ENCODE results near the gene IL15. TPM values are rescaled to one million over a fixed set of nuclear protein-coding genes. Genes with fewer than 3 reads are reported as not detected.
A peak's percentile ranks its signal among the peaks of the same experiment; 100 is the strongest.

Gene IL15
- total and polyA plus RNA-seq, 8 donors, result 1.2 to 15.6 (median 3.4) TPM

DNA sequence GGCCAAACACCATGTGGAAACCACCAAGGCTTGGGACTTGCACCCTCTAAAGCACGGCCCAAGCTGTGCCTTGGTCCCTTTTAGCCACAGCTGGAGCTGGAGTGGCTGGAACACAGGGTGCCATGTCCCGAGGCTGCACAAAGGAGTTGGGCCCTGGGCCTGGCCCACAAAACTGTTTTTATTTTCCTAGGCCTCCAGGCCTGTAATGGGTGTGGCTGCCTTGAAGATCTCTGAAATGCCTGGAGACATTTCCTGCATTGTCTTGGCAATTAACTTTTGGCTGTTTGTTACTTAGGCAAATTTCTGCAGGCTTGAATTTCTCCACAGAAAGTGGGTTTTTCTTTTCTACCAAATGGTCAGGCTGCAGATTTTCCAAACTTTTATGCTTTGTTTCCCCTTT is 55.7 kb downstream of the IL15 start:
- Histone ChIP-seq H3K36me3 (peaks cover 0 to 10% (median 0%) of the 10 kb centered on the region in 4 donors), H3K27ac (no peak overlapping the region), H3K27me3 (no peaks in the 10 kb centered on the region), H3K4me1 (peaks cover 0 to 2% (median 0%) of the 10 kb centered on the region in 4 donors), H3K9me3 (no peaks in the 10 kb centered on the region), H3K4me3 (no peak overlapping the region)
- intact Hi-C loops (cut with DNase I; ENCODE audit: low total_unique reads), result no loop called here
- WGBS, 5 donors, result 62 to 75% (median 67%) methylated on average over 2 of the region's 2 CpGs
- DNase-seq, result no peak
- TF ChIP-seq, protein P1, sequence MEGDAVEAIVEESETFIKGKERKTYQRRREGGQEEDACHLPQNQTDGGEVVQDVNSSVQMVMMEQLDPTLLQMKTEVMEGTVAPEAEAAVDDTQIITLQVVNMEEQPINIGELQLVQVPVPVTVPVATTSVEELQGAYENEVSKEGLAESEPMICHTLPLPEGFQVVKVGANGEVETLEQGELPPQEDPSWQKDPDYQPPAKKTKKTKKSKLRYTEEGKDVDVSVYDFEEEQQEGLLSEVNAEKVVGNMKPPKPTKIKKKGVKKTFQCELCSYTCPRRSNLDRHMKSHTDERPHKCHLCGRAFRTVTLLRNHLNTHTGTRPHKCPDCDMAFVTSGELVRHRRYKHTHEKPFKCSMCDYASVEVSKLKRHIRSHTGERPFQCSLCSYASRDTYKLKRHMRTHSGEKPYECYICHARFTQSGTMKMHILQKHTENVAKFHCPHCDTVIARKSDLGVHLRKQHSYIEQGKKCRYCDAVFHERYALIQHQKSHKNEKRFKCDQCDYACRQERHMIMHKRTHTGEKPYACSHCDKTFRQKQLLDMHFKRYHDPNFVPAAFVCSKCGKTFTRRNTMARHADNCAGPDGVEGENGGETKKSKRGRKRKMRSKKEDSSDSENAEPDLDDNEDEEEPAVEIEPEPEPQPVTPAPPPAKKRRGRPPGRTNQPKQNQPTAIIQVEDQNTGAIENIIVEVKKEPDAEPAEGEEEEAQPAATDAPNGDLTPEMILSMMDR (IDR thresholded peaks at IDR 0.05), result no peak
- no peak for TF ChIP-seq EP300 (IDR thresholded peaks at IDR 0.05)
- no peak for TF ChIP-seq POLR2A (IDR thresholded peaks at IDR 0.05)
- no peak for TF ChIP-seq POLR2AphosphoS5 (IDR thresholded peaks at IDR 0.05)

DNA sequence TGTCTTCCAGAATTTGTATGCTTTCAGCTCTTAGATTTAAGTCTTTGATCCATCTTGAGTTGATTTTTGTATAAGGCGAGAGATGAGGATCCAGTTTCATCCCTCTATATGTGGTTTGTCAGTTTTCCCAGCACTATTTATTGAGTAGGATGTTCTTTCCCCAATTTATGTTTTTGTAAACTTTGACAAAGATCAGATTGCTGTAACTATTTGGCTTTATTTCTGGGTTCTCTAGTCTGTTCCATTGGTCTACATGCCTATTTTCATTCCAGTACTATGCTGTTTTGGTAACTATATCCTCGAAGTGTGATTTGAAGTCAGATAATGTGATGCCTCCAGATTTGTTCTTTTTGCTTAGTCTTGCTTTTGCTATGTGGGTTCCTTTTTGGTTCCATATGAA is 60.7 kb downstream of the IL15 start:
- H3K4me3 ChIP-seq, result no peak overlapping the region
- TF ChIP-seq EP300 (IDR thresholded peaks at IDR 0.05), result no peak
- TF ChIP-seq, protein P1 (IDR thresholded peaks at IDR 0.05), result no peak
- no peak for TF ChIP-seq POLR2AphosphoS5 (IDR thresholded peaks at IDR 0.05)
- no peak for TF ChIP-seq POLR2A (IDR thresholded peaks at IDR 0.05)
- no peak for DNase-seq
- H3K36me3 ChIP-seq, result no peaks in the 10 kb centered on the region
- no peak overlapping the region for H3K27ac ChIP-seq
- no peaks in the 10 kb centered on the region for H3K9me3 ChIP-seq
- no peaks in the 10 kb centered on the region for H3K27me3 ChIP-seq
- H3K4me1 ChIP-seq, result no peaks in the 10 kb centered on the region
- intact Hi-C loops (cut with DNase I; ENCODE audit: low total_unique reads), result no loop called here
- 92 to 96% (median 94%) methylated on average over 2 of the region's 2 CpGs for WGBS, 5 donors

DNA sequence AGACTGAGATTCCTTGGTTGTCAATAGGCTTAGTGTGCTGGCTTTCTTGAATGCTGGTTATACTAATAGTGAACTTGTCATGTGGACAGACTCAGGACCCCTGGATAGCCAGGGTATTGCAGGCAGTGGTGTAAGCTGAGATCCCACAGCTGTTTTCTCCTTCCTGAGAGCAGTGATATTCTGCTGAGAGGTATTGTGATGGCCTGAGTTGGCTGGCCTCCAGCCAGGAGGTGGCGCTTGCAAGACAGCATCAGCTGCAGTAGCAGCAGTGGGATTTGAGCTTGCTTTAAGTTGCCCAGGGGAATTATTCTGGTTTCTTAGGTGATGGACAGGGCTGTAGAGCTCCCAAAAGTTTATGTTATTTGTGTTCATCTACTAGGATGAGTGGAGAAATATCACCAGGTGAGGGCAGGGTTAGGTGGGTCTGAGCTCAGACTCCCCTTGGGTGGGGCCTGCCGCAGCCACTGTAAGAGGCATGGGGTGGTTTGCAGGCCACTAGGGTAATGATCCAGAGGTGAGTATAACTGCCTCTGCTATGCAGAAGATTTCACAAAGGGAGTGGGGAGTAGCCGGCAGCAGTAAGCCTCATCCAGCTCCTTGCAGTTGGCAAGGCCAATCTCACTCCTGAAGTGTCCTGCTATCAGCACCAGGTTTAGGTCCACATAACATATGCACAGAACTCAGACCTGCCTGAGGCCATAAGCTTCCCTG is 66.2 kb downstream of the IL15 start:
- Histone ChIP-seq H3K27ac (no peak overlapping the region), H3K36me3 (no peaks in the 10 kb centered on the region), H3K27me3 (no peaks in the 10 kb centered on the region), H3K9me3 (peaks cover 0 to 18% (median 8%) of the 10 kb centered on the region in 4 donors), H3K4me1 (no peaks in the 10 kb centered on the region), H3K4me3 (no peak overlapping the region)
- 83 to 94% (median 89%) methylated on average over 3 of the region's 3 CpGs for WGBS, 5 donors
- peak in 1 of 2 donors; percentile 16 for DNase-seq
- intact Hi-C loops (cut with DNase I; ENCODE audit: low total_unique reads), result no loop called here
- no peak for TF ChIP-seq EP300 (IDR thresholded peaks at IDR 0.05)
- TF ChIP-seq, protein P1 (IDR thresholded peaks at IDR 0.05), result no peak
- no peak for TF ChIP-seq POLR2AphosphoS5 (IDR thresholded peaks at IDR 0.05)
- TF ChIP-seq POLR2A (IDR thresholded peaks at IDR 0.05), result no peak

DNA sequence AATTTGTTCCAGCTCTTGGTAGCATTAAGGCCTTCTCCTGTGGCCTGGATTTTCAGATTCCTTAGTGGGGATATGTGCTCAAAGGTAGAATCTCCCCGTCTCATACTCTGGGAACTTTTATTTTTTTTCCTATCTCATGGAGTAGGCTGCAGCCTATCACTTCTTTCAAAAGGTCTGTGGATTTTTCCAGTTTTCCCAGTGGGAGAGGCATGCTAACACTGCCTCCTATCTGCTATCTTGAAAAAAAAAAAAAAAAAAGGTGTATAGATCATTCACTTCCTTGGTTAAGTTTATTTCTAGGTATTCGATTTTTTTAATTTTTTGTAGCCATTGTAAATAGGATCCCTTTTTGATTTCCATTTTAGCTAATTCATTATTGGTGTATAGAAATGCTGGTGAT is 67.1 kb downstream of the IL15 start:
- Histone ChIP-seq H3K9me3 (peaks cover 0 to 21% (median 9%) of the 10 kb centered on the region in 4 donors), H3K27ac (no peak overlapping the region), H3K36me3 (no peaks in the 10 kb centered on the region), H3K4me1 (no peaks in the 10 kb centered on the region), H3K4me3 (no peak overlapping the region), H3K27me3 (no peaks in the 10 kb centered on the region)
- TF ChIP-seq POLR2A (IDR thresholded peaks at IDR 0.05), result no peak
- no peak for TF ChIP-seq POLR2AphosphoS5 (IDR thresholded peaks at IDR 0.05)
- no peak for TF ChIP-seq EP300 (IDR thresholded peaks at IDR 0.05)
- TF ChIP-seq, protein P1 (IDR thresholded peaks at IDR 0.05), result no peak
- WGBS, 5 donors, result 62 to 87% (median 75%) methylated on average over 2 of the region's 2 CpGs
- DNase-seq, result no peak
- intact Hi-C loops (cut with DNase I; ENCODE audit: low total_unique reads), result no loop called here

Measured in stomach (tissue), 9 donors.